ENCODE data around the gene CYP39A1. TPM values are rescaled to one million over a fixed set of nuclear protein-coding genes. Genes with fewer than 3 reads are reported as not detected.

The CYP39A1 gene
- total RNA-seq, 1 experiment from 2014 or later, result 0.54 TPM

DNA sequence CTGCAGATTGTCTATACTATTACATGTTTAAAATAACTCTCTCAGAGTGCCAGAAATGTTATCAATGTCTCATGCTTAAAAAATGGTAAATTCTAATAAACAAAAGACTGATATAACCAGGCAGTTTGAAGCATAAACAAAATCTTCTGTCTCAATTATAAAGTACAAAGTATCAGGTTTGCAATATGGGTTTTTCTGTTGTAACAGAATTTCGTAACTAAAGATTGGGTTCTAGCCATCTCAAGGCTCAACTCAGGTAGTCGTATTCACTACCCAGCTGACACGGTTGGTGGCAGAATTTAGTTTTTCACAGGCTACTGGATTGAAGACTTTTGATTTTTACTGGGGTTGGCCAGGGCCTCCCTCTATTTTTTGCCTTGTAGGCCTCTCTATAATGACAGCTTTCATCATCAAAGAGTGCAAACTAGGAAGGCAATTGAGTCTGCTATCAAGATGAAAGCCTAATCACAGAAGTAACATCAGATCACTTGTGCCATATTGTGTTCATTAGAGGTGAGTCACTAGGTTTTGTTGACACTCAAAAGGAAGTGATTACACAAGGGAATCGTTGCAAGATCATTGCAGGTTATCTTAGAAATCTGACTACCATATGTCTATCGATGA is 3.6 kb downstream of the CYP39A1 start:
- Histone ChIP-seq H3K4me1 (ENCODE audit: control insufficient read depth in 1 of 2, insufficient read depth in 2 of 2, low read length in 2 of 2) (peaks cover 3 to 28% of the 10 kb centered on the region in 2 experiments; a peak in 2 of 4 replicates), H4K20me1 (ENCODE audit: insufficient read depth) (no peaks in the 10 kb centered on the region), H3K27me3 (ENCODE audit: insufficient read depth, low read length) (no peaks in the 10 kb centered on the region), H3K79me2 (ENCODE audit: insufficient read depth, low read length) (no peaks in the 10 kb centered on the region), H3K9ac (ENCODE audit: low read length) (no peak overlapping the region), H3K27ac (ENCODE audit: low read depth, low read length) (no peak overlapping the region), H3K4me2 (ENCODE audit: low read length) (peak overlapping the region; percentile 31), H3K4me3 (replicated peaks in 1 of 2; ENCODE audit: low read depth in 1 of 2, low read length in 2 of 2) (no peak overlapping the region), H3K9me2 (ENCODE audit: insufficient read depth) (no peaks in the 10 kb centered on the region), H3K9me3 (ENCODE audit: control insufficient read depth in 1 of 2, insufficient read depth in 1 of 2, low read depth in 1 of 2, low read length in 2 of 2) (no peaks in the 10 kb centered on the region), H2AFZ (ENCODE audit: low read depth, low read length, poor library complexity, severe bottlenecking) (peak overlapping the region; percentile 65), H3K36me3 (ENCODE audit: control insufficient read depth in 1 of 2, insufficient read depth in 2 of 2, low read length in 2 of 2) (no peaks in the 10 kb centered on the region)
- ChIA-PET POLR2A (no interaction called here), CTCF (no interaction called here), RAD21 (ENCODE audit: low non-redundant PET in 1 of 2, low total read pairs in 2 of 2, uncharacterized antibody in 2 of 2, unreplicated experiment in 2 of 2) (no interaction called here)
- intact Hi-C loops (cut with micrococcal nuclease), result no loop called here
- no TSS peak for BruUV-seq (replicated peaks)
- DNase-seq (ENCODE audit: low read depth, low spot score) (peak; percentile 56), ATAC-seq (no peak)
- TF ChIP-seq YY1 (IDR thresholded peaks at IDR 0.05; ENCODE audit: extremely low read depth, insufficient replicate concordance, low read depth, low read length) (peak; percentile 38), ZNF274 (IDR thresholded peaks at IDR 0.05; ENCODE audit: low read depth, low read length) (no peak), SIN3A (IDR thresholded peaks at IDR 0.05; ENCODE audit: low read depth) (peak; percentile 66), SP1 (IDR thresholded peaks at IDR 0.05; ENCODE audit: low read depth) (peak; percentile 76), EZH2 (IDR thresholded peaks at IDR 0.05) (no peak), SRF (IDR thresholded peaks at IDR 0.05; ENCODE audit: low read depth) (no peak), RAD21 (IDR thresholded peaks at IDR 0.05; ENCODE audit: low read depth) (0 out of 2 replicates have a peak, but pooled peaks have one; percentile 10), TCF7L2 (IDR thresholded peaks at IDR 0.05; ENCODE audit: borderline replicate concordance, extremely low read depth, insufficient read depth, insufficient read length) (peak; percentile 97), JUND (IDR thresholded peaks at IDR 0.05) (peak; percentile 82), POLR2AphosphoS5 (IDR thresholded peaks at IDR 0.05; ENCODE audit: low read depth, low read length) (no peak), CEBPB (IDR thresholded peaks at IDR 0.05; ENCODE audit: low read depth) (peak; percentile 95), FOSL1 (IDR thresholded peaks at IDR 0.05; ENCODE audit: low read depth) (peak; percentile 72), CBX3 (IDR thresholded peaks at IDR 0.05; ENCODE audit: low read depth) (peak; percentile 88), POLR2A (IDR thresholded peaks at IDR 0.05; ENCODE audit: borderline replicate concordance, extremely low read depth, insufficient read depth, insufficient read length) (no peak), ELF1 (IDR thresholded peaks at IDR 0.05; ENCODE audit: borderline replicate concordance, low read depth) (0 out of 2 replicates have a peak, but pooled peaks have one; percentile 19)
- TF ChIP-seq, protein P1, sequence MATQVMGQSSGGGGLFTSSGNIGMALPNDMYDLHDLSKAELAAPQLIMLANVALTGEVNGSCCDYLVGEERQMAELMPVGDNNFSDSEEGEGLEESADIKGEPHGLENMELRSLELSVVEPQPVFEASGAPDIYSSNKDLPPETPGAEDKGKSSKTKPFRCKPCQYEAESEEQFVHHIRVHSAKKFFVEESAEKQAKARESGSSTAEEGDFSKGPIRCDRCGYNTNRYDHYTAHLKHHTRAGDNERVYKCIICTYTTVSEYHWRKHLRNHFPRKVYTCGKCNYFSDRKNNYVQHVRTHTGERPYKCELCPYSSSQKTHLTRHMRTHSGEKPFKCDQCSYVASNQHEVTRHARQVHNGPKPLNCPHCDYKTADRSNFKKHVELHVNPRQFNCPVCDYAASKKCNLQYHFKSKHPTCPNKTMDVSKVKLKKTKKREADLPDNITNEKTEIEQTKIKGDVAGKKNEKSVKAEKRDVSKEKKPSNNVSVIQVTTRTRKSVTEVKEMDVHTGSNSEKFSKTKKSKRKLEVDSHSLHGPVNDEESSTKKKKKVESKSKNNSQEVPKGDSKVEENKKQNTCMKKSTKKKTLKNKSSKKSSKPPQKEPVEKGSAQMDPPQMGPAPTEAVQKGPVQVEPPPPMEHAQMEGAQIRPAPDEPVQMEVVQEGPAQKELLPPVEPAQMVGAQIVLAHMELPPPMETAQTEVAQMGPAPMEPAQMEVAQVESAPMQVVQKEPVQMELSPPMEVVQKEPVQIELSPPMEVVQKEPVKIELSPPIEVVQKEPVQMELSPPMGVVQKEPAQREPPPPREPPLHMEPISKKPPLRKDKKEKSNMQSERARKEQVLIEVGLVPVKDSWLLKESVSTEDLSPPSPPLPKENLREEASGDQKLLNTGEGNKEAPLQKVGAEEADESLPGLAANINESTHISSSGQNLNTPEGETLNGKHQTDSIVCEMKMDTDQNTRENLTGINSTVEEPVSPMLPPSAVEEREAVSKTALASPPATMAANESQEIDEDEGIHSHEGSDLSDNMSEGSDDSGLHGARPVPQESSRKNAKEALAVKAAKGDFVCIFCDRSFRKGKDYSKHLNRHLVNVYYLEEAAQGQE (IDR thresholded peaks at IDR 0.05; ENCODE audit: low read depth), result no peak
- TF ChIP-seq, protein P2, sequence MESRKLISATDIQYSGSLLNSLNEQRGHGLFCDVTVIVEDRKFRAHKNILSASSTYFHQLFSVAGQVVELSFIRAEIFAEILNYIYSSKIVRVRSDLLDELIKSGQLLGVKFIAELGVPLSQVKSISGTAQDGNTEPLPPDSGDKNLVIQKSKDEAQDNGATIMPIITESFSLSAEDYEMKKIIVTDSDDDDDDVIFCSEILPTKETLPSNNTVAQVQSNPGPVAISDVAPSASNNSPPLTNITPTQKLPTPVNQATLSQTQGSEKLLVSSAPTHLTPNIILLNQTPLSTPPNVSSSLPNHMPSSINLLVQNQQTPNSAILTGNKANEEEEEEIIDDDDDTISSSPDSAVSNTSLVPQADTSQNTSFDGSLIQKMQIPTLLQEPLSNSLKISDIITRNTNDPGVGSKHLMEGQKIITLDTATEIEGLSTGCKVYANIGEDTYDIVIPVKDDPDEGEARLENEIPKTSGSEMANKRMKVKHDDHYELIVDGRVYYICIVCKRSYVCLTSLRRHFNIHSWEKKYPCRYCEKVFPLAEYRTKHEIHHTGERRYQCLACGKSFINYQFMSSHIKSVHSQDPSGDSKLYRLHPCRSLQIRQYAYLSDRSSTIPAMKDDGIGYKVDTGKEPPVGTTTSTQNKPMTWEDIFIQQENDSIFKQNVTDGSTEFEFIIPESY (IDR thresholded peaks at IDR 0.05; ENCODE audit: extremely low read depth, insufficient replicate concordance, low read length), result no peak
- TF ChIP-seq, protein P3, sequence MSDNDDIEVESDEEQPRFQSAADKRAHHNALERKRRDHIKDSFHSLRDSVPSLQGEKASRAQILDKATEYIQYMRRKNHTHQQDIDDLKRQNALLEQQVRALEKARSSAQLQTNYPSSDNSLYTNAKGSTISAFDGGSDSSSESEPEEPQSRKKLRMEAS (IDR thresholded peaks at IDR 0.05), result peak; percentile 39; the same call in 1 of the 2 replicates
- TF ChIP-seq, protein P4, sequence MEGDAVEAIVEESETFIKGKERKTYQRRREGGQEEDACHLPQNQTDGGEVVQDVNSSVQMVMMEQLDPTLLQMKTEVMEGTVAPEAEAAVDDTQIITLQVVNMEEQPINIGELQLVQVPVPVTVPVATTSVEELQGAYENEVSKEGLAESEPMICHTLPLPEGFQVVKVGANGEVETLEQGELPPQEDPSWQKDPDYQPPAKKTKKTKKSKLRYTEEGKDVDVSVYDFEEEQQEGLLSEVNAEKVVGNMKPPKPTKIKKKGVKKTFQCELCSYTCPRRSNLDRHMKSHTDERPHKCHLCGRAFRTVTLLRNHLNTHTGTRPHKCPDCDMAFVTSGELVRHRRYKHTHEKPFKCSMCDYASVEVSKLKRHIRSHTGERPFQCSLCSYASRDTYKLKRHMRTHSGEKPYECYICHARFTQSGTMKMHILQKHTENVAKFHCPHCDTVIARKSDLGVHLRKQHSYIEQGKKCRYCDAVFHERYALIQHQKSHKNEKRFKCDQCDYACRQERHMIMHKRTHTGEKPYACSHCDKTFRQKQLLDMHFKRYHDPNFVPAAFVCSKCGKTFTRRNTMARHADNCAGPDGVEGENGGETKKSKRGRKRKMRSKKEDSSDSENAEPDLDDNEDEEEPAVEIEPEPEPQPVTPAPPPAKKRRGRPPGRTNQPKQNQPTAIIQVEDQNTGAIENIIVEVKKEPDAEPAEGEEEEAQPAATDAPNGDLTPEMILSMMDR (IDR thresholded peaks at IDR 0.05 in 2 of 3, conservative IDR thresholded peaks at IDR 0.05 in 1 of 3; ENCODE audit: borderline replicate concordance in 1 of 3, insufficient read depth in 1 of 3, low read depth in 2 of 3, low read length in 2 of 3), result 0 out of 6 replicates have a peak, but pooled peaks of 1 of the 3 experiments have one; percentile 4
- TF ChIP-seq, protein P5, sequence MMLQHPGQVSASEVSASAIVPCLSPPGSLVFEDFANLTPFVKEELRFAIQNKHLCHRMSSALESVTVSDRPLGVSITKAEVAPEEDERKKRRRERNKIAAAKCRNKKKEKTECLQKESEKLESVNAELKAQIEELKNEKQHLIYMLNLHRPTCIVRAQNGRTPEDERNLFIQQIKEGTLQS (IDR thresholded peaks at IDR 0.05), result 0 out of 2 replicates have a peak, but pooled peaks have one; percentile 38
